ENCODE measurements around the gene NFKBIA.
"Not testable (repeated sequence)": the region's sequence is repeated elsewhere in the genome, so short reads cannot be mapped to it uniquely, and the experiment has no call there.

NFKBIA gene

DNA sequence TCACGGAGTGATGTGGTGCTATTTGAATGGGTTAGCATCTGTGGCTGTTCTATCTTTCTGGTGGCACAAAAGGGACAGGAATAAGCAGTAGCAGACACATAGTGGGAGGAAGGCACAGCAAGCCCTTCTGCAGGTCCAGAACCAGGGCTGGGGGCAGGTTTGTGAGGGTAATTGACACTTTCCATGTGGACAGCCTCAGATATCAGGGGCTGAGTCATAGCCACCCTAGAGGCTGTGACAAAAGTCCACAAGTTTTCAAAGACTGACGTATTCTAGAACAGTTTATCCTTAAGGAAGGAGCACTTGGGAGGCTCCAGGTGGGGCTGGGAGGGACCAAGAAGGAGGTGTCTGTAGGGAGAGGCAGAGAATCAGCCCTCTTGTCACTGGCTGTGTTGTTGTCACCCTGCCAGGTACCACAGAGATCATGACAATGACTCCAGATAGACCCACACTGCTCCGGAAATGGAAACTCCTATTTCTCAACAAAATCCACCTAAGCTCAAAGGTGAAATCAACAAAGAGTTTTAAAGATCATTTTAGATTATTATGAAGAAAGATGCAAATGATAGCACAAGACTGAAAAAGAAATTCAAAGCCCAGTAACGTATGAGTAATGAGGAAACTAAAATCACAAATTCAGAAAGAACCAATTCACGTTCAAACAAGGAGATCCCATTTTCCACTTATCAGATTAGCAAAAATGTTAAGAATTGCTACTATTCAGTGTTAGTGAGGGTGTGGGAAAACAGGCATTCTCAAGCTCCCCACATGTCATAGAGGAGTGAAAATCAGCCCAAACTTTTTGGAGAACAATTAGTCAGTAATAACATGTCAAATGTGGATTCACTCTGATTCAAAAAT lies 48.3 kb downstream of the NFKBIA start:
- TF ChIP-seq EZH2 (IDR thresholded peaks at IDR 0.05; ENCODE audit: borderline replicate concordance, low read depth, low read length, severe bottlenecking): no peak
- no peak for TF ChIP-seq CTCF (IDR thresholded peaks at IDR 0.05; ENCODE audit: borderline replicate concordance, extremely low read depth, low read length, poor library complexity, severe bottlenecking)
- Histone ChIP-seq H3K9ac (ENCODE audit: low read depth, low read length) (no peak overlapping the region), H3K4me2 (ENCODE audit: insufficient read depth, low read length) (no peak overlapping the region), H3K9me3 (ENCODE audit: insufficient read depth, low read length, severe bottlenecking) (no peaks in the 10 kb centered on the region), H3K79me2 (ENCODE audit: insufficient read depth, low read length) (no peaks in the 10 kb centered on the region), H3K4me3 (ENCODE audit: low read depth in 1 of 2, low read length in 2 of 2) (no peak overlapping the region), H3K27ac (ENCODE audit: low read length) (no peak overlapping the region), H4K20me1 (ENCODE audit: insufficient read depth, low read length) (no peaks in the 10 kb centered on the region), H2AFZ (ENCODE audit: low read depth, low read length) (no peak overlapping the region), H3K27me3 (ENCODE audit: insufficient read depth, low read length, poor library complexity) (no peaks in the 10 kb centered on the region), H3K36me3 (ENCODE audit: insufficient read depth, low read length) (no peaks in the 10 kb centered on the region), H3K4me1 (ENCODE audit: insufficient read depth, low read length) (no peaks in the 10 kb centered on the region)
- ATAC-seq (ENCODE audit: insufficient read depth, low read depth) (no peak), DNase-seq (no peak)

- H3K9me3 ChIP-seq (ENCODE audit: insufficient read depth, low read length, severe bottlenecking); ATAC-seq (ENCODE audit: insufficient read depth, low read depth); H3K4me1 ChIP-seq (ENCODE audit: insufficient read depth, low read length); H2AFZ ChIP-seq (ENCODE audit: low read depth, low read length); H3K9ac ChIP-seq (ENCODE audit: low read depth, low read length); H4K20me1 ChIP-seq (ENCODE audit: insufficient read depth, low read length); H3K36me3 ChIP-seq (ENCODE audit: insufficient read depth, low read length); H3K4me3 ChIP-seq (ENCODE audit: low read depth in 1 of 2, low read length in 2 of 2); DNase-seq; H3K27me3 ChIP-seq (ENCODE audit: insufficient read depth, low read length, poor library complexity); H3K79me2 ChIP-seq (ENCODE audit: insufficient read depth, low read length); H3K27ac ChIP-seq (ENCODE audit: low read length); H3K4me2 ChIP-seq (ENCODE audit: insufficient read depth, low read length): not testable (repeated sequence)
These were observed 49.3 kb downstream of the NFKBIA start for GRCh38 chr14:35355235-35355634.

DNA sequence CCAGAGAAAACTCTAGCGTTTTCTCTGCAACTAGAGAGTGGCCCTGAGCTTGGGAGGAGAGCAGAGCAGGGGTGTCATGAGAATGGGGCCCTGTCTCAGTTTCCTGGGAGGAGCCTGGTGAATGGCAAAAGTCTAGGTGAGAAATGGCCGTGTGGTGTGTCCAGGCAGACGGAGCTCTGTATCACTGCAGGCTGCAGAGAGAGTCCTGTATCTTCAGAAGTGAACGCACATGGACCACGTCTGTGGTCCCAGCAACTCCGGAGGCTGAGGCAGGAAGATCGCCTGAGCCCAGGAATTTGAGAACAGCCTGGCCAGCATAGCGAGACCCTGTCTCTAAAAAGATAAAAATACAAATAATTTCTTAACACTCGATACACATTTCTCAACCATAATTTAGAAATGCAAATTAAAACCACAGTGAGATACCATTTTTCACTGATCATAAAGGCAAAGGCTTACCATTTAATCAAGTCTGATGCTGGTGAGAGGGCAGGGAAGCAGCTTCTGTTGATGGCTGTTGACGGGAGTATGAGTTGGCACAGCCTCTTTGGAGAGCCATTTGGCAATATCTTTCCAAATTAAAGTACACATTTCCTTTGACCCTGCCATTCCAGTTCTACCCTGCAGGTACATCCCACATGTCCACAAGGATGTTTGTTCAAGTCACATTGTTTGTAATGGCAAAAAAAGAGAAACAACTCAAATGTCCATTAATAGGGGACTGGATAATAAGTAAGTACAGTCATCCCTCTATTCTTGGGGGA lies 51.0 kb downstream of the NFKBIA start:
- TF ChIP-seq EZH2 (IDR thresholded peaks at IDR 0.05; ENCODE audit: borderline replicate concordance, low read depth, low read length, severe bottlenecking): no peak
- no peak for TF ChIP-seq CTCF (IDR thresholded peaks at IDR 0.05; ENCODE audit: borderline replicate concordance, extremely low read depth, low read length, poor library complexity, severe bottlenecking)
- Histone ChIP-seq H2AFZ (ENCODE audit: low read depth, low read length) (no peak overlapping the region), H3K9me3 (ENCODE audit: insufficient read depth, low read length, severe bottlenecking) (no peaks in the 10 kb centered on the region), H3K27ac (ENCODE audit: low read length) (no peak overlapping the region), H3K4me3 (ENCODE audit: low read depth in 1 of 2, low read length in 2 of 2) (no peak overlapping the region), H4K20me1 (ENCODE audit: insufficient read depth, low read length) (no peaks in the 10 kb centered on the region), H3K36me3 (ENCODE audit: insufficient read depth, low read length) (no peaks in the 10 kb centered on the region), H3K4me1 (ENCODE audit: insufficient read depth, low read length) (no peaks in the 10 kb centered on the region), H3K79me2 (ENCODE audit: insufficient read depth, low read length) (no peaks in the 10 kb centered on the region), H3K9ac (ENCODE audit: low read depth, low read length) (no peak overlapping the region), H3K4me2 (ENCODE audit: insufficient read depth, low read length) (no peak overlapping the region), H3K27me3 (ENCODE audit: insufficient read depth, low read length, poor library complexity) (no peaks in the 10 kb centered on the region)
- no peak for DNase-seq
- ATAC-seq (ENCODE audit: insufficient read depth, low read depth): no peak

Measured in DND-41 (cell line).